Measurements from ENCODE around the gene ANKMY1.

DNA sequence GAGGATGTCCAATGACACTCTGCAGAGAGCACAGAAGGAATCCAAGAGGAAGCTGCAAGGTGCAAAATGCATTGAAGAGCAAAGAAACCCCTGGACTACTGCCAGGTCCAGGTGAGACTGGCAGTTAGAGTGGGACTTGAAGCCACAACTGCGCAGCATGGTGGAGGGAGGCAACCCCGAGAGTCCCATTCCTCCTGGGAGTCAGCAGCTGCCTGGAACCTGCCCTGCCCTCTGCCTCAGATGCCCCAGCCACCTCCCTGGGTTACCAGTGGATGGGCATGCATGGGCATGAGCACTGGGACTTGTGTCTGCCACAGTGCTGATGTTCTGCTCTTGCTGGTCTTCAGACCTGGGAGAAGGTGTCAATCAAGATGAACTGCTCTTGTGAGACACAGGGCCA lies 43.2 kb downstream of the ANKMY1 start:
- TF ChIP-seq POLR2A (IDR thresholded peaks at IDR 0.05; ENCODE audit: low read depth) (no peak), EP300 (IDR thresholded peaks at IDR 0.05) (no peak)
- TF ChIP-seq, protein P1, sequence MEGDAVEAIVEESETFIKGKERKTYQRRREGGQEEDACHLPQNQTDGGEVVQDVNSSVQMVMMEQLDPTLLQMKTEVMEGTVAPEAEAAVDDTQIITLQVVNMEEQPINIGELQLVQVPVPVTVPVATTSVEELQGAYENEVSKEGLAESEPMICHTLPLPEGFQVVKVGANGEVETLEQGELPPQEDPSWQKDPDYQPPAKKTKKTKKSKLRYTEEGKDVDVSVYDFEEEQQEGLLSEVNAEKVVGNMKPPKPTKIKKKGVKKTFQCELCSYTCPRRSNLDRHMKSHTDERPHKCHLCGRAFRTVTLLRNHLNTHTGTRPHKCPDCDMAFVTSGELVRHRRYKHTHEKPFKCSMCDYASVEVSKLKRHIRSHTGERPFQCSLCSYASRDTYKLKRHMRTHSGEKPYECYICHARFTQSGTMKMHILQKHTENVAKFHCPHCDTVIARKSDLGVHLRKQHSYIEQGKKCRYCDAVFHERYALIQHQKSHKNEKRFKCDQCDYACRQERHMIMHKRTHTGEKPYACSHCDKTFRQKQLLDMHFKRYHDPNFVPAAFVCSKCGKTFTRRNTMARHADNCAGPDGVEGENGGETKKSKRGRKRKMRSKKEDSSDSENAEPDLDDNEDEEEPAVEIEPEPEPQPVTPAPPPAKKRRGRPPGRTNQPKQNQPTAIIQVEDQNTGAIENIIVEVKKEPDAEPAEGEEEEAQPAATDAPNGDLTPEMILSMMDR (IDR thresholded peaks at IDR 0.05), result no peak
